SU-DHL-6 (cell line): ENCODE results near the gene NEK11.

Experiments
- H2AFZ ChIP-seq: fragments of 200-600 bp; sonication (generic); 2 replicates; pipeline ENCODE4 v1.6.1; 2014; ENCODE audit warnings: low read depth, mild to moderate bottlenecking, moderate library complexity, mixed read lengths, antibody characterized with exemption, low read length; ENCODE audit not compliant: severe bottlenecking
- H3F3A ChIP-seq: fragments of 200-600 bp; shearing (Covaris generic); 2 replicates; pipeline ENCODE4 v1.6.0; 2016; ENCODE audit warnings: antibody characterized with exemption, mild to moderate bottlenecking; ENCODE audit not compliant: insufficient read depth
- H3K27ac ChIP-seq: fragments of 200-600 bp; sonication (generic); 2 replicates; pipeline ENCODE4 v1.5.1; 2016; ENCODE audit warnings: low read depth, mild to moderate bottlenecking, low read length, moderate library complexity, mixed read lengths
- H3K27me3 ChIP-seq: fragments of 200-600 bp; sonication (generic), shearing (Covaris generic); 2 replicates; pipeline ENCODE4 v1.6.0; 2014; ENCODE audit warnings: mild to moderate bottlenecking, low read length
- H3K36me3 ChIP-seq: fragments of 200-600 bp; sonication (generic); 2 replicates; pipeline ENCODE4 v1.6.1; 2014; ENCODE audit warnings: mild to moderate bottlenecking, low read length, mixed read lengths
- H3K4me2 ChIP-seq: fragments of 300-600, 200-600 bp; shearing (Covaris generic), sonication (generic); 2 replicates; pipeline ENCODE4 v1.6.0; 2014; ENCODE audit warnings: low read length, low read depth, mild to moderate bottlenecking; ENCODE audit not compliant: poor library complexity, severe bottlenecking
- H3K4me3 ChIP-seq: fragments of 200-600 bp; sonication (generic); 2 replicates; pipeline ENCODE4 v1.5.1; 2014; ENCODE audit warnings: antibody characterized with exemption, low read length, mild to moderate bottlenecking, mixed read lengths; ENCODE audit not compliant: insufficient read depth, poor library complexity, severe bottlenecking
- H3K79me2 ChIP-seq: fragments of 200-600 bp; sonication (generic); 2 replicates; pipeline ENCODE4 v1.6.1; 2014; ENCODE audit warnings: mild to moderate bottlenecking, low read length, moderate library complexity; ENCODE audit not compliant: insufficient read depth
- H3K9ac ChIP-seq: fragments of 200-600 bp; sonication (generic); 2 replicates; pipeline ENCODE4 v1.7.0; 2014; ENCODE audit warnings: mild to moderate bottlenecking, low read length
- H3K9me2 ChIP-seq: fragments of 200-600 bp; sonication (generic); replicated peaks from 2 replicates; pipeline ENCODE4 v1.6.1; 2014; ENCODE audit warnings: low read length; ENCODE audit not compliant: insufficient read depth
- H3K9me3 ChIP-seq: fragments of 200-600 bp; sonication (generic); 2 replicates; pipeline ENCODE4 v1.6.1; 2014; ENCODE audit warnings: low read length, mixed read lengths; ENCODE audit not compliant: insufficient read depth
- H4K20me1 ChIP-seq: fragments of 200-600 bp; sonication (generic); 2 replicates; pipeline ENCODE4 v1.6.1; 2014; ENCODE audit warnings: low read depth, mild to moderate bottlenecking, antibody characterized with exemption, low read length, moderate library complexity, mixed read lengths
- CTCF ChIP-seq: fragments of 200-600 bp; sonication (generic); IDR thresholded peaks from one replicate; pipeline ENCODE4 v1.5.1; 2017; ENCODE audit warnings: antibody characterized with exemption, mild to moderate bottlenecking, low read length, moderate library complexity; ENCODE audit not compliant: insufficient read depth, poor library complexity, severe bottlenecking
- EZH2phosphoT487 ChIP-seq: fragments of 200-600 bp; sonication (generic), shearing (Covaris generic); conservative IDR thresholded peaks from 2 replicates; pipeline ENCODE4 v1.6.1; 2018; ENCODE audit warnings: mild to moderate bottlenecking, antibody characterized with exemption, low read length, moderate library complexity, mixed read lengths

Gene NEK11

DNA sequence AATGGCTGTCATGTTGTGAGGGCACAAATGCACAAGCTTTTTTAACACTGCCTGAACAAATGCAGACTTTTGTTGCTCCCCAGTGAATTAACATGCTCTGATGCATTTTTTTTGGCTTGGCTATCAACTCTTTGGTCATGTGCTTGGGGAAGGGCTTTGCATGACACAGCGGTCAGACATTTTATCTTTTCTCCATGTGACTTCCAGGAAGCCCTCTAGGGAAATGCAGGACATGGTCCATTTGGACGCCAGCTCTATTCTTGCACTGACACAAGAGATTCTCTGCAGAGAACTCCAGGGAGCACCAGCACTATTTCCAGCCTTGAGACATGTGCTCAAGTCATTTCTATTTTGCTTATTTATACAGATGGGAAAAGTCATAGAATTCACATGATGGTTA, 46.2 kb downstream of the NEK11 start:
- no peak overlapping the region for H2AFZ ChIP-seq
- H3K27me3 ChIP-seq = no peaks in the 10 kb centered on the region
- TF ChIP-seq CTCF (no peak), EZH2phosphoT487 (no peak)
- H3K79me2 ChIP-seq = no peaks in the 10 kb centered on the region
- H3F3A ChIP-seq = no peaks in the 10 kb centered on the region
- no peaks in the 10 kb centered on the region for H3K9me3 ChIP-seq
- no peak overlapping the region for H3K9ac ChIP-seq
- no peak overlapping the region for H3K4me3 ChIP-seq
- no peaks in the 10 kb centered on the region for H4K20me1 ChIP-seq
- H3K27ac ChIP-seq = no peak overlapping the region
- no peaks in the 10 kb centered on the region for H3K36me3 ChIP-seq
- H3K9me2 ChIP-seq = no peaks in the 10 kb centered on the region
- H3K4me2 ChIP-seq = no peak overlapping the region

DNA sequence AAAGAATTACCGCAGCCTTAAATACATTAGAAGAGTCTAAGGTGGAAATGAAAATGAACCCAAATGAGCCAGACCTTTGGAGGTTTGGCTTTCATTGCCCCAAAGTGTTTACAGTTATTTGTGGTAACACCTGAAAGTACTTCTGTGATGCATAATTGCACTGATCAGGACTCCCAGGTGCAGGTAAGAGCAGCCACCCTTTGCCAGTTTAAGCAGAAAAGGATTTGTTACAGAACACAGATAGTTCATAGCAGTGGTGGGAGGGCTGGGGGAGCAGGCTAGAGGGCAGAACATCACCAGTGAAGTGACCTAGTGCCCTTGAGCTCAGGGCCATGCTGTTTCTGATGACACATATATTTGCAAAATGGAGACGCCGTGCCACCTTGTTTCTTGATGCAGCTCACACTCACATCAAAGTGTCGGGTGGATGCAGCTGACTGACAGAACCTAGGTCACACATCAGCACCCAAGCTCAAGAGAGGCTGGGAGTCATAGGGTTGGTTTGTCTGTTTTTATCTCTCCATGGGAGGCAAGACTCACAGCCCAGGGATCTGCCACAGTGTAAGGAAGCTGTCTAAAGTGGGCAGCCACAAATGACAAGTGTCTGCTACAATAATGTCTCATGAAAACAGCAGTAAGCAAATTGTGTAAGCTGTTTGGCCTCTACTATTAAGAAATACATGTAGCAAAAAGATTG, 49.1 kb downstream of the NEK11 start:
- H2AFZ ChIP-seq = no peak overlapping the region
- no peaks in the 10 kb centered on the region for H3K9me2 ChIP-seq
- H3K9me3 ChIP-seq = no peaks in the 10 kb centered on the region
- no peaks in the 10 kb centered on the region for H3K27me3 ChIP-seq
- no peaks in the 10 kb centered on the region for H4K20me1 ChIP-seq
- no peaks in the 10 kb centered on the region for H3K79me2 ChIP-seq
- H3K27ac ChIP-seq = no peak overlapping the region
- no peak overlapping the region for H3K4me3 ChIP-seq
- no peak overlapping the region for H3K4me2 ChIP-seq
- H3F3A ChIP-seq = no peaks in the 10 kb centered on the region
- TF ChIP-seq CTCF (no peak), EZH2phosphoT487 (no peak)
- no peak overlapping the region for H3K9ac ChIP-seq
- H3K36me3 ChIP-seq = no peaks in the 10 kb centered on the region

- Histone ChIP-seq H3K4me2 (no peak overlapping the region), H4K20me1 (no peaks in the 10 kb centered on the region), H3K27ac (no peak overlapping the region), H3K9ac (no peak overlapping the region), H3K27me3 (no peaks in the 10 kb centered on the region), H3K4me3 (no peak overlapping the region), H3K9me3 (no peaks in the 10 kb centered on the region), H3K36me3 (no peaks in the 10 kb centered on the region), H2AFZ (no peak overlapping the region), H3K79me2 (no peaks in the 10 kb centered on the region), H3F3A (no peaks in the 10 kb centered on the region), H3K9me2 (no peaks in the 10 kb centered on the region)
- TF ChIP-seq EZH2phosphoT487 (no peak), CTCF (no peak)
Observed at GRCh38 chr3:131077904-131078303, 51.2 kb downstream of the NEK11 start.
